ENCODE data around the gene INPP5A.
A peak's percentile ranks its signal among the peaks of the same experiment; 100 is the strongest.

Gene INPP5A

GRCh38 chr10:132518572-132519381, 18.8 kb upstream of the INPP5A start:
- no peak for DNase-seq (ENCODE audit: insufficient read length, low spot score)

GRCh38 chr10:132519382-132520176, 18.0 kb upstream of the INPP5A start:
- DNase-seq (ENCODE audit: insufficient read length, low spot score) (no peak), FAIRE-seq (no peak)
- TF ChIP-seq POLR2A (IDR thresholded peaks at IDR 0.05; ENCODE audit: low read depth, low read length) = no peak

More at GRCh38 chr10:132518572-132519381, 18.8 kb upstream of the INPP5A start:
- no peak for TF ChIP-seq POLR2A (IDR thresholded peaks at IDR 0.05; ENCODE audit: low read depth, low read length)
- FAIRE-seq = no peak

GRCh38 chr10:132520177-132520811, 17.3 kb upstream of the INPP5A start:
- no peak for TF ChIP-seq POLR2A (IDR thresholded peaks at IDR 0.05; ENCODE audit: low read depth, low read length)
- DNase-seq (ENCODE audit: insufficient read length, low spot score) (no peak), FAIRE-seq (no peak)

- no peak for TF ChIP-seq POLR2A (IDR thresholded peaks at IDR 0.05; ENCODE audit: low read depth, low read length)
- FAIRE-seq = no peak
- DNase-seq (ENCODE audit: insufficient read length, low spot score) = no peak
Observed at GRCh38 chr10:132521041-132521465, 16.5 kb upstream of the INPP5A start.

- DNase-seq (ENCODE audit: insufficient read length, low spot score) (no peak), FAIRE-seq (no peak)
- no peak for TF ChIP-seq POLR2A (IDR thresholded peaks at IDR 0.05; ENCODE audit: low read depth, low read length)
Observed at GRCh38 chr10:132521466-132522102, 16.0 kb upstream of the INPP5A start.

- no peak for TF ChIP-seq POLR2A (IDR thresholded peaks at IDR 0.05; ENCODE audit: low read depth, low read length)
- FAIRE-seq (no peak), DNase-seq (ENCODE audit: insufficient read length, low spot score) (no peak)
Observed at GRCh38 chr10:132522521-132523411, 14.8 kb upstream of the INPP5A start.

GRCh38 chr10:132523561-132524442, 13.8 kb upstream of the INPP5A start:
- DNase-seq (ENCODE audit: insufficient read length, low spot score) (no peak), FAIRE-seq (no peak)
- TF ChIP-seq POLR2A (IDR thresholded peaks at IDR 0.05; ENCODE audit: low read depth, low read length) = no peak

- TF ChIP-seq POLR2A (IDR thresholded peaks at IDR 0.05; ENCODE audit: low read depth, low read length) = no peak
- FAIRE-seq = no peak
- DNase-seq (ENCODE audit: insufficient read length, low spot score) = no peak
Observed at GRCh38 chr10:132524443-132525285, 12.9 kb upstream of the INPP5A start.

- FAIRE-seq (peak; percentile 43), DNase-seq (ENCODE audit: insufficient read length, low spot score) (no peak)
- TF ChIP-seq POLR2A (IDR thresholded peaks at IDR 0.05; ENCODE audit: low read depth, low read length) = no peak
Observed at GRCh38 chr10:132526676-132527075, 10.9 kb upstream of the INPP5A start.

- no peak for TF ChIP-seq POLR2A (IDR thresholded peaks at IDR 0.05; ENCODE audit: low read depth, low read length)
- DNase-seq (ENCODE audit: insufficient read length, low spot score) (no peak), FAIRE-seq (no peak)
Observed at GRCh38 chr10:132527339-132528063, 10.1 kb upstream of the INPP5A start.

All from H54 (cell line).